Adipocyte (in vitro differentiated cells): Measurements from ENCODE around the gene HTD2.
A peak's percentile ranks its signal among the peaks of the same experiment; 100 is the strongest.
"Not testable (repeated sequence)": the region's sequence is repeated elsewhere in the genome, so short reads cannot be mapped to it uniquely, and the experiment has no call there.

Experiments used
- DNase-seq: peaks from one replicate; pipeline ENCODE4 v3.0.0-alpha.2; 2015; ENCODE audit warnings: low read depth
- H3K27me3 ChIP-seq: replicated peaks from 2 replicates; pipeline ENCODE4 v1.7.0; 2013; ENCODE audit warnings: mild to moderate bottlenecking, low read length, moderate library complexity; ENCODE audit not compliant: control insufficient read depth, insufficient read depth
- H3K36me3 ChIP-seq: 2 replicates; pipeline ENCODE4 v1.7.0; 2013; ENCODE audit warnings: low read length, mild to moderate bottlenecking, moderate library complexity; ENCODE audit not compliant: control insufficient read depth, insufficient read depth, severe bottlenecking
- H3K4me1 ChIP-seq: 2 replicates; pipeline ENCODE4 v1.7.0; 2013; ENCODE audit warnings: mild to moderate bottlenecking, low read length, moderate library complexity; ENCODE audit not compliant: control insufficient read depth, insufficient read depth
- H3K4me3 ChIP-seq: 2 replicates; pipeline ENCODE4 v1.7.0; 2013; ENCODE audit warnings: mild to moderate bottlenecking, low read length, moderate library complexity
- H3K9ac ChIP-seq: 2 replicates; pipeline ENCODE4 v1.7.0; 2013; ENCODE audit warnings: mild to moderate bottlenecking, low read length, moderate library complexity
- H3K9me3 ChIP-seq: 2 replicates; pipeline ENCODE4 v1.7.0; 2013; ENCODE audit warnings: mild to moderate bottlenecking, low read length, moderate library complexity; ENCODE audit not compliant: control insufficient read depth

HTD2 gene

DNA sequence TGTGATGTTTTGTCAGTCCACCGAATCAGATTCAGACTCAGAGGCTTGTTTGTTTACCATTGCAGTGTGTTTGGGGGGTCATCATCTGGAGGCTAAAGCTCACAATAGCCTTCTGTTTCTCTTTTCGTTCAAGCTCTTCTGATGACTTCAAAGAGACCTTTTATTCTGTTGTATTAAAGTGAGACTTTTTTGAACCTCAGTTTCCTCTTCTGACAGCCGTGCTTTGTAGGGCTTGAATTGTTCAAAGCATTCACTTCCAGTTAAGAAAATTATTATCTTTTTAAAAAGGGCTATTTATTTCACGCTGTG, 27.6 kb downstream of the HTD2 start:
- DNase-seq: peak; percentile 36
- Histone ChIP-seq H3K27me3 (no peaks in the 10 kb centered on the region), H3K9ac (peak overlapping the region; percentile 90), H3K4me1 (peaks cover 44% of the 10 kb centered on the region), H3K4me3 (peak overlapping the region; percentile 93), H3K36me3 (no peaks in the 10 kb centered on the region), H3K9me3 (no peaks in the 10 kb centered on the region)

DNA sequence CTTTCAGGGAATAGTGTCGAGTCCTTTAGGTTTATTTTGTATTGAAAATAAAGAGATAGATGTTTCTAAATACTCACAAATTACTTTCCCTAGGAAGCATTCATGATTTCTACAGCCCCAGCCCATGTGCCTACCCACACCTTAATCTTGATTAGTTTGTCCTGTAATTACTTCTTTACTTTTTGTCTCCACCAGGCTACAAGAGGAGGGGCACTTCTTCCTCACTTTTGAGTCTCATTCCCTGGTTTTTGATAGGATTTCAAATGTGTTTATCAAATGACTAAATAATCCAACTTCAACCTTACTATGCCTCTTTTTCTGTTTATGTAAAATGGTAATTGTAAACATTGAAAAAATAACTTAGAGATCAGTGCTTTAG, 28.2 kb downstream of the HTD2 start:
- Histone ChIP-seq H3K27me3 (no peaks in the 10 kb centered on the region), H3K4me1 (peaks cover 44% of the 10 kb centered on the region), H3K9ac (peak overlapping the region; percentile 90), H3K4me3 (peak overlapping the region; percentile 93), H3K9me3 (no peaks in the 10 kb centered on the region), H3K36me3 (no peaks in the 10 kb centered on the region)
- DNase-seq: no peak

DNA sequence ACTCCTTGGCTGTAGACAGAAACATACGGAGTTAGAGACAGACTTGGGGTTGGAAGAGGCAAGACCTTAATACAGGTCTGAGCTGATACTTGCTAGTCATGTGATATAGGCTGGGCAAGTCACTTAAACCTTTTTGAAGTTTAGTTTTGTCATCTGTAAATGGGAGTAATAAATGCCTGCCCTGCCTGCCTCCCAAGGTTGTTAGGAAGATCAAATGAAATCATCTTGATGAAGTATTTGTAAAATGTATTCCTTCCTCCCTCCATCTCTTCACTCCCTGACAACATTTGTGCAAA, 29.3 kb downstream of the HTD2 start:
- no peaks in the 10 kb centered on the region for H3K9me3 ChIP-seq
- H3K36me3 ChIP-seq: peaks cover under 1% of the 10 kb centered on the region
- H3K27me3 ChIP-seq: no peaks in the 10 kb centered on the region
- peak overlapping the region; percentile 93 for H3K4me3 ChIP-seq
- no peak for DNase-seq
- H3K4me1 ChIP-seq: peaks cover 40% of the 10 kb centered on the region
- H3K9ac ChIP-seq: peak overlapping the region; percentile 77

DNA sequence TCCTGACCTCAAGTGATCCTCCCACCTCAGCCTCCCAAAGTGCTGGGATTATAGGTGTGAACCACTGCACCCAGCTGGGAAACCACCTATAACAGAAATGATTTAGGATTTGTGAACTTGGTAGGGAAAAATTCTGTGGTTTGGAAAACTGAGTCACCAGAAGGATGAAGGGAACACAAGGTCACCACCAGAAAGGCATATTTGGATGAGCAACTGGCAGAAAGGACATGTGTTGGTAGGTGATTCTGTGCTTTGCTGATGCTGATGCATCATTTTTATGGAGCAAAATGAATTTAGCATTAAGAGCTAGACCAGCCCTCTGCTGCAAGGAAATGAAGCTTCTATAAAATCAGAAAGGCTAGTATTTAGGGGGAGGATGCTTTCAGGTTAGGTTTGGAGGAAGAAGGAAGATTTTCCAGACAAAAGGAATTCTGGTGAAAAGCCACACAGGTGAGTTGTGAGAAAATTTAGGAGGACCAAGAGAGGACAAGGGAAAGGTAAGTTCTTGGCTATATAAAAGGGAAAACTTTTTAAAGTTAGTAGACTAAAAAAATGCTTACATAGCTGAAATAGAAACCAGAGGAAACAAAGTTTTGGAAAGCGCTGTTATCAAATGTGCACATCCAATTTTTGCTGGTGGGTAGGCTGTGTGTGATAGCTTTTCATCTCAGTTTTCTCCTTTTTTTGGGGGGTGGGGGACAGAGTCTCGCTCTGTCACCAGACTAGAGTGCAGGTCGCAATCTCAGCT, 30.0 kb downstream of the HTD2 start:
- peaks cover 5% of the 10 kb centered on the region for H3K36me3 ChIP-seq

DNA sequence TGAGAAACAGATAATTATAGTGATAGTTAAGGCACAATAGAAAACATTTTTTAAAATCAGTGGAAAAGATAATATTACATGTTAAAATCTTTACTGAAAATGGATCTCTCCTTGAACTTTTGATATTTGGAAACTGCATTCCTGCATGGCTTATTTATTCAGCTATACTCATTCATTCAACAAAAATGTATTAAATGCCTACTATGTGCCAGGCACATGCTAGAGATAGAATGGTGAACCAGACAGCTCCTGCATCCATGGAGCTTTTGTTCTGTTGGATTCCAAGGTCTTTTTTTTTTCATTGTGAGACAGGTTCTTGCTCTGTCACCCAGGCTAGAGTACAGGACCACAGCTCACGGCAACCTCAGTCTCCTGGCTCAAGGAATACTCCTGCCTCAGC, 30.9 kb downstream of the HTD2 start:
- Histone ChIP-seq H3K9me3 (no peaks in the 10 kb centered on the region), H3K4me1 (peaks cover 37% of the 10 kb centered on the region), H3K36me3 (peaks cover 5% of the 10 kb centered on the region), H3K27me3 (no peaks in the 10 kb centered on the region), H3K9ac (no peak overlapping the region), H3K4me3 (no peak overlapping the region)
- no peak for DNase-seq

More for the DNA sequence above, 30.0 kb downstream of the HTD2 start:
- no peaks in the 10 kb centered on the region for H3K9me3 ChIP-seq
- peaks cover 38% of the 10 kb centered on the region for H3K4me1 ChIP-seq
- no peaks in the 10 kb centered on the region for H3K27me3 ChIP-seq
- H3K9ac ChIP-seq: no peak overlapping the region
- peak; percentile 58 for DNase-seq
- no peak overlapping the region for H3K4me3 ChIP-seq

DNA sequence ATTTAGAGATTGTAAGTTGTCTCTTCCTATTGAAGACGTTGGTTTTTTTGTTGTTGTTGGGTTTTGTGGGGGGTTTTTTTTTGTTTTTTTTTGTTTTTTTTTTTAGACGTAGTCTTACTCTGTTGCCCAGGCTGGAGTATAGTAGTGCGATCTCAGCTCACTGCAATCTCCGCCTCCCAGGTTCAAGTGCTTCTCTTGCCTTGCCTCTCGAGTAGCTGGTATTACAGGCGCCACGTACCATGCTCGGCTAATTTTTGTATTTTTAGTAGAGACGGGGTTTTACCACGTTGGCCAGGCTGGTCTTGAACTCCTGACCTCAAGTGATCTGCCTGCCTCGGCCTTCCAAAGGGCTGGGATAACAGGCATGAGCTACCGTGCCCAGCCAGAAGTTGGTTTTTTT, 32.8 kb downstream of the HTD2 start:
- DNase-seq, H3K9ac ChIP-seq, H3K36me3 ChIP-seq, H3K27me3 ChIP-seq, H3K4me3 ChIP-seq, H3K9me3 ChIP-seq: not testable (repeated sequence)
- H3K4me1 ChIP-seq: peaks cover 34% of the 10 kb centered on the region

DNA sequence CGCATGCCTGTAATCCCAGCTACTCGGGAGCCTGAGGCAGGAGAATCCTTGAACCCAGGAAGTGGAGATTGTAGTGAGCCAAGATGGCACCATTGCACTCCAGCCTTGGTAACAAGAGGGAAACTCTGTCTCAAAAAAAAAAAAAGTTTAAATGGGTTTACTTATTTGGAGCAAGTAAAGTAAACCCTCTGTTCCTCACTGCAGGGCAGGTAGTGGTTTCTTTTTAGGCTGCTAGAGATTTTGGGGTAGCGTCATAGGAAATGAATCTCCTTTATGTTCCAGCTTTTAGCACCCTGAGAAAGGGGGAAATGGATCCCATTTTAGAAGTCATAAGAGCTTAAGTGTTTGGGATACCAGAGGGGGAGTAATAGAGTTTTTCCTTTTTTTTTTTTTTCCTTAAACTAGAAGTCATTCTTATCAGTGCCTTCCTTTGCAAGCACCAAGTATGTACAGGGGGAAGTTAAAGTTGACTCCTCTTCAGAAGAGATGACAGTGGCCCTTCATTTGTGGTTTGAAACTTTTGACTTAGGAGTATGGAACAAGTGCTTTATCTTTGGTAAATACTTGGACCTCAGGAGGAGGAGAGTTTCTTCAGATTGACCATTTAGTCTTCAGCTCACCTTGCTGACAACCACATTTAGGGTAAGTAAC, 34.4 kb downstream of the HTD2 start:
- DNase-seq: no peak
- Histone ChIP-seq H3K36me3 (peaks cover 9% of the 10 kb centered on the region), H3K4me3 (no peak overlapping the region), H3K9ac (no peak overlapping the region), H3K9me3 (no peaks in the 10 kb centered on the region), H3K27me3 (no peaks in the 10 kb centered on the region), H3K4me1 (peaks cover 21% of the 10 kb centered on the region)

DNA sequence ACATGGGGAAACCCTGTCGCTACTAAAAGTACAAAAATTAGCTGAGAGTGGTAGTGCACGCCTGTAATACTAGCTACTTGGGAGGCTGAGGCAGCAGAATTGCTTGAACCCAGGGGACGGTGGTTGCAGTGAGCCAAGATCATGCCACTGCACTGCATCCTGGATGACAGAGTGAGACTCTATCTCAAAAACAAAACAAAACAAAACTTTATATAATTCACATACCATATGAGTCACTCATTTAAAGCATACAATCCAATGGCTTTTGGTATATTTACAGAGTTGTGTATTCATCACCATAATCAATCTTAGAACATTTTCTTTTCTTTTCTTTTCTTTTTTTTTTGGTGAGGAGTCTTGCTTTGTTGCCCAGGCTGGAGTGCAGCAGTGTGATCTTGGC, 35.1 kb downstream of the HTD2 start:
- no peaks in the 10 kb centered on the region for H3K27me3 ChIP-seq
- no peak overlapping the region for H3K9ac ChIP-seq
- H3K9me3 ChIP-seq: no peaks in the 10 kb centered on the region
- H3K4me3 ChIP-seq: no peak overlapping the region
- no peak for DNase-seq
- peaks cover 9% of the 10 kb centered on the region for H3K36me3 ChIP-seq
- H3K4me1 ChIP-seq: peaks cover 17% of the 10 kb centered on the region

DNA sequence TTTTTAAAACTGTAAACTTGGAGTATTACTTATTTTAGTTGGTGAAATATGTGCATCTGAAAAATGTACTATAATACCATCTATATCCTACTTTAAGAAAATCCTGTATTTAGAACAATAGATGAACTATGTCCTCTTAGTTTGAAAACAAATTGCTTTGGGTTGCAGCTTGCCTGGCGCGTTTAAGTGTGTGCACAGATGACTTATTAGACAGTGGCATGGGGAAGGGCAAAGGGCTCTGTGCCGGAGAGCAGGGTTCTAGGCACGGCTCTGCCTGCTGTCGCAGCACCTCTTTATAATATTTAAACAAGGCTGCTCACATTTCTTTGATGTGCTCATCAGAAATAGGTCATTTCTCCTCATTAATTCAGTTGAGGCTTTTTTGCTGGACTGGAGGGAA, 36.4 kb downstream of the HTD2 start:
- no peak for DNase-seq
- Histone ChIP-seq H3K4me3 (no peak overlapping the region), H3K9ac (no peak overlapping the region), H3K27me3 (no peaks in the 10 kb centered on the region), H3K36me3 (peaks cover 9% of the 10 kb centered on the region), H3K9me3 (no peaks in the 10 kb centered on the region), H3K4me1 (peaks cover 11% of the 10 kb centered on the region)

DNA sequence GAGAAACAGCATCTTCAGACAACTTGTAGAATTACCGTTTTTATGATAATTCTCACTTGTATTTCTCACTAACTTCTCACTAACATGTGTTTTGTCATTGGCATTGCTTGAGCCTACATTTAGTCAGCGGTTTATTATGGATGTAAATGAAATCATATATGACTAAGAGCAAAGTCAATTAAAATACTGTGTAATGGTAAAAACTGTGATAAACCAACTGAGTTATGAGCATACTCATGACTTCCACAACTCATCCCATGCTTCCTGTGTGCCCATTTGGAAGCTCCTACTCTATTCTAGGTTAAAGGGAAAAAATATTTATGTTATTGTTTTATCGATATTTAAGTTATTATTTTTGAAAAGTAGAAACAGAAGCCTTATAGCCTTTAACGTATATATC, 39.1 kb downstream of the HTD2 start:
- H3K9ac ChIP-seq: no peak overlapping the region
- H3K27me3 ChIP-seq: no peaks in the 10 kb centered on the region
- peaks cover 16% of the 10 kb centered on the region for H3K4me1 ChIP-seq

DNA sequence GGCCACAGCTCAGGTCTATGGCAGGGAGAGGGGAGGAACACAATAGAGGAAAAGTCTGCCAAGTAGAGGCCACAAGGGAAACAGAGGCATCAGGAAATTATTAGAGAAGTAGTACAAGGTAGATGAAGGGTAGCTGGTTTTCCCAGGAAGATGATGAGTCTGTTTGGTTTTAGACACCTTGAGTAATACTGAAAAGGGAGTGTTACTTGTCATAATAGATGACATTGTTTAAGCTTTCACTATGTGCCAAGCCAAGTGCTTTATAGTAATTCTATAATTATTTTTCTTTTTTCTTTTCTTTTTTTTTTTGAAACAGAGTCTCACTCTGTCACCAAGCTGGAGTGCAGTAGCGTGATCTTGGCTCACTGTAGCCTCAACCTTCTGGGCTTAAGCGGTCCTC, 40.0 kb downstream of the HTD2 start:
- H3K27me3 ChIP-seq: no peaks in the 10 kb centered on the region
- H3K9me3 ChIP-seq: no peaks in the 10 kb centered on the region
- DNase-seq: no peak
- no peak overlapping the region for H3K4me3 ChIP-seq
- H3K4me1 ChIP-seq: peaks cover 23% of the 10 kb centered on the region
- H3K36me3 ChIP-seq: peaks cover 4% of the 10 kb centered on the region
- H3K9ac ChIP-seq: no peak overlapping the region

More for the DNA sequence above, 39.1 kb downstream of the HTD2 start:
- DNase-seq: no peak
- Histone ChIP-seq H3K9me3 (no peaks in the 10 kb centered on the region), H3K36me3 (peaks cover 9% of the 10 kb centered on the region), H3K4me3 (no peak overlapping the region)

DNA sequence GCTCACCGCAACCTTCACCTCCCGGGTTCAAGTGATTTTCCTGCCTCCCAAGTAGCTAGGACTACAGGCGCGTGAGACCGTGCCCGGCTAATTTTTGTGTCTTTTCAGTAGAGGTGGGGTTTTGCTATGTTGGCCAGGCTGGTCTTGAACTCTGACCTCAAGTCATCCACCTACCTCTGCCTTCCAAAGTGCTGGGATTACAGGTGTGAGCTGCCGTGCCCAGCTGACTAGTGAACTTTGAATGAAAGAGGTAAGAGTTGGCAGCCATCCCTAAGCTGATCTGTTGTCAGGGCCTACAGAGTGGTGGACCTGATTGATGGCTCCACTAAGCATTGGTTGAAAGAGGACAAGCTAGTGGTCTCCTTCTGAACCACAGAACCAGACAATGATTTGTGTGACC, 41.7 kb downstream of the HTD2 start:
- DNase-seq: no peak

More for the DNA sequence above, 41.7 kb downstream of the HTD2 start:
- no peaks in the 10 kb centered on the region for H3K27me3 ChIP-seq
- peaks cover 4% of the 10 kb centered on the region for H3K36me3 ChIP-seq
- peaks cover 18% of the 10 kb centered on the region for H3K4me1 ChIP-seq
- H3K9ac ChIP-seq: no peak overlapping the region
- no peaks in the 10 kb centered on the region for H3K9me3 ChIP-seq
- H3K4me3 ChIP-seq: no peak overlapping the region
